ENCODE measurements around the gene TRIP12. TPM values are rescaled to one million over a fixed set of nuclear protein-coding genes. Genes with fewer than 3 reads are reported as not detected.

Gene TRIP12
- total and polyA plus RNA-seq, 4 donors: 18.6 to 358 (median 118) TPM

GRCh38 chr2:229922449-229923386 is 909 bp upstream of the TRIP12 start, which contains the start of gene FBXO36:
TSS of gene FBXO36 (plus strand) at chr2:229922503. CDS start at chr2:229922514, 11 bp downstream.
- H3K27me3 ChIP-seq (ENCODE audit: control insufficient read depth in 3 of 3, insufficient read depth in 3 of 3, low read length in 2 of 3): no peaks in the 10 kb centered on the region

GRCh38 chr2:229921101-229921891 is 513 bp downstream of the TRIP12 start:
- DNase-seq: peak; percentile 70 to 79 (median 76)
- no peaks in the 10 kb centered on the region for H3K36me3 ChIP-seq (ENCODE audit: control insufficient read depth in 4 of 4, insufficient read depth in 4 of 4, low read length in 4 of 4)
- TF ChIP-seq CTCF (IDR thresholded peaks at IDR 0.05; ENCODE audit: control extremely low read depth, extremely low read depth): no peak
- H3K4me3 ChIP-seq: peak overlapping the region; percentile 80
- ATAC-seq (ENCODE audit: insufficient read depth, low FRiP score): peak; percentile 8
- no peaks in the 10 kb centered on the region for H3K9me3 ChIP-seq (ENCODE audit: control insufficient read depth in 4 of 4, insufficient read depth in 3 of 4, low read length in 3 of 4)
- 0 to 1% methylated on average over 50 to 60 of the region's 60 CpGs for WGBS, 2 donors
- peaks cover 0 to 15% (median 7%) of the 10 kb centered on the region in 5 donors for H3K4me1 ChIP-seq (ENCODE audit: control insufficient read depth in 5 of 5, insufficient read depth in 5 of 5, low read length in 5 of 5)
- H3K27ac ChIP-seq (ENCODE audit: low read depth in 1 of 2, low read length in 1 of 2): peak overlapping the region; percentile 99 to 100
- H3K27me3 ChIP-seq (ENCODE audit: control insufficient read depth in 3 of 3, insufficient read depth in 3 of 3, low read length in 2 of 3): no peaks in the 10 kb centered on the region
- H3K9ac ChIP-seq (ENCODE audit: insufficient read depth in 1 of 2, low read length in 2 of 2): peak overlapping the region; percentile 82 to 83

More at GRCh38 chr2:229922449-229923386, 909 bp upstream of the TRIP12 start, which contains the start of gene FBXO36:
- peak within 1 kb of the TSS; percentile 99 to 100 for H3K27ac ChIP-seq (ENCODE audit: low read depth in 1 of 2, low read length in 1 of 2)
- no peak for TF ChIP-seq CTCF (IDR thresholded peaks at IDR 0.05; ENCODE audit: control extremely low read depth, extremely low read depth)
- DNase-seq (no peak), ATAC-seq (ENCODE audit: insufficient read depth, low FRiP score) (peak; percentile 86)
- peaks cover 0 to 15% (median 7%) of the 10 kb centered on the region in 5 donors for H3K4me1 ChIP-seq (ENCODE audit: control insufficient read depth in 5 of 5, insufficient read depth in 5 of 5, low read length in 5 of 5)
- peak within 1 kb of the TSS; percentile 82 to 83 for H3K9ac ChIP-seq (ENCODE audit: insufficient read depth in 1 of 2, low read length in 2 of 2)
- no peaks in the 10 kb centered on the region for H3K36me3 ChIP-seq (ENCODE audit: control insufficient read depth in 4 of 4, insufficient read depth in 4 of 4, low read length in 4 of 4)
- H3K9me3 ChIP-seq (ENCODE audit: control insufficient read depth in 4 of 4, insufficient read depth in 3 of 4, low read length in 3 of 4): no peaks in the 10 kb centered on the region
- H3K4me3 ChIP-seq: peak within 1 kb of the TSS; percentile 80
- 1 to 2% methylated on average over 61 of the region's 61 CpGs for WGBS, 2 donors

- peak overlapping the region; percentile 17 to 100 for H3K27ac ChIP-seq (ENCODE audit: low read depth in 1 of 2, low read length in 1 of 2)
- ATAC-seq (ENCODE audit: insufficient read depth, low FRiP score): no peak
- 4 to 6% methylated on average over 20 of the region's 20 CpGs for WGBS, 2 donors
- H3K4me3 ChIP-seq: peak overlapping the region; percentile 49
- H3K27me3 ChIP-seq (ENCODE audit: control insufficient read depth in 3 of 3, insufficient read depth in 3 of 3, low read length in 2 of 3): no peaks in the 10 kb centered on the region
- TF ChIP-seq CTCF (IDR thresholded peaks at IDR 0.05; ENCODE audit: control extremely low read depth, extremely low read depth): no peak
- H3K36me3 ChIP-seq (ENCODE audit: control insufficient read depth in 4 of 4, insufficient read depth in 4 of 4, low read length in 4 of 4): no peaks in the 10 kb centered on the region
- H3K9me3 ChIP-seq (ENCODE audit: control insufficient read depth in 4 of 4, insufficient read depth in 3 of 4, low read length in 3 of 4): no peaks in the 10 kb centered on the region
- DNase-seq: peak in 2 of 3 donors; percentile 23 to 29
- peaks cover 0 to 15% (median 7%) of the 10 kb centered on the region in 5 donors for H3K4me1 ChIP-seq (ENCODE audit: control insufficient read depth in 5 of 5, insufficient read depth in 5 of 5, low read length in 5 of 5)
- H3K9ac ChIP-seq (ENCODE audit: insufficient read depth in 1 of 2, low read length in 2 of 2): peak overlapping the region; percentile 82 to 83
Measured at GRCh38 chr2:229920011-229920641, 1.7 kb downstream of the TRIP12 start.

All from lung (tissue), 12 donors.